Astrocyte (in vitro differentiated cells and primary cell): ENCODE results near the gene BCAR1. TPM values are rescaled to one million over a fixed set of nuclear protein-coding genes. Genes with fewer than 3 reads are reported as not detected.

Experiments used
- DNase-seq: peaks from one replicate; pipeline ENCODE4 v3.0.0-alpha.2; 2010; ENCODE audit warnings: low read depth
- FAIRE-seq: peaks from 2 replicates; lab custom pipeline; 2011; peaks lifted over from hg19 to GRCh38; lab: Jason Lieb, UNC
- H2AFZ ChIP-seq: 2 replicates; pipeline ENCODE4 v1.6.0; 2012; ENCODE audit warnings: low read depth, low read length, inconsistent platforms
- H3K27ac ChIP-seq: 2 replicates; pipeline ENCODE4 v1.5.1; 2011; ENCODE audit warnings: low read depth, low read length, inconsistent platforms
- H3K27me3 ChIP-seq: 2 replicates; pipeline ENCODE4 v1.6.0; 2011; ENCODE audit warnings: low read length, inconsistent platforms; ENCODE audit not compliant: insufficient read depth
- H3K36me3 ChIP-seq: 2 replicates; pipeline ENCODE4 v1.5.1; 2011; ENCODE audit warnings: low read length, inconsistent platforms; ENCODE audit not compliant: insufficient read depth
- H3K4me1 ChIP-seq: 2 replicates; pipeline ENCODE4 v1.5.1; 2011; ENCODE audit warnings: low read length, inconsistent platforms; ENCODE audit not compliant: insufficient read depth
- H3K4me2 ChIP-seq: 2 replicates; pipeline ENCODE4 v1.6.0; 2012; ENCODE audit warnings: low read length, inconsistent platforms
- H3K4me3 ChIP-seq: 2 replicates; pipeline ENCODE4 v1.5.1; 2011; ENCODE audit warnings: low read depth, mild to moderate bottlenecking, low read length, inconsistent platforms; ENCODE audit not compliant: insufficient read depth
- H3K79me2 ChIP-seq: 2 replicates; pipeline ENCODE4 v1.6.0; 2012; ENCODE audit warnings: mild to moderate bottlenecking, low read length, inconsistent platforms; ENCODE audit not compliant: insufficient read depth
- H3K9ac ChIP-seq: 2 replicates; pipeline ENCODE4 v1.6.0; 2012; ENCODE audit warnings: mild to moderate bottlenecking, low read length, inconsistent platforms
- H3K9me3 ChIP-seq: 2 replicates; pipeline ENCODE4 v1.5.1; 2012; ENCODE audit warnings: low read depth, mild to moderate bottlenecking, low read length, inconsistent platforms; ENCODE audit not compliant: insufficient read depth
- H4K20me1 ChIP-seq: 2 replicates; pipeline ENCODE4 v1.6.0; 2012; ENCODE audit warnings: low read length, inconsistent platforms; ENCODE audit not compliant: insufficient read depth
- H3K27ac Mint-ChIP-seq: one replicate; pipeline ENCODE4 v1.8.0; 2021; ENCODE audit warnings: mild to moderate bottlenecking, mixed read lengths; ENCODE audit not compliant: unreplicated experiment
- H3K27me3 Mint-ChIP-seq: one replicate; pipeline ENCODE4 v1.8.0; 2021; ENCODE audit warnings: low read depth, mixed read lengths; ENCODE audit not compliant: unreplicated experiment
- H3K36me3 Mint-ChIP-seq: one replicate; pipeline ENCODE4 v1.8.0; 2021; ENCODE audit warnings: low read depth, mixed read lengths; ENCODE audit not compliant: unreplicated experiment
- H3K4me1 Mint-ChIP-seq: one replicate; pipeline ENCODE4 v1.8.0; 2021; ENCODE audit warnings: low read depth, mixed read lengths; ENCODE audit not compliant: unreplicated experiment
- H3K4me3 Mint-ChIP-seq: one replicate; pipeline ENCODE4 v1.8.0; 2021; ENCODE audit warnings: mild to moderate bottlenecking, moderate library complexity, mixed read lengths; ENCODE audit not compliant: unreplicated experiment
- H3K9me3 Mint-ChIP-seq: one replicate; pipeline ENCODE4 v1.8.0; 2021; ENCODE audit warnings: mild to moderate bottlenecking, mixed read lengths; ENCODE audit not compliant: unreplicated experiment
- EZH2 ChIP-seq: IDR thresholded peaks from 2 replicates; pipeline ENCODE4 v1.6.1; 2012; ENCODE audit warnings: mild to moderate bottlenecking, low read length, inconsistent platforms; ENCODE audit not compliant: insufficient read depth
- total RNA-seq: library from RNA; stranded (reverse); gene quantifications from 2 replicates; pipeline ENCODE4 v1.2.1, GENCODE V29; 2021
- TF ChIP-seq, protein P1 (sequence below): IDR thresholded peaks from 2 replicates; pipeline ENCODE4 v1.5.1; 2011; ENCODE audit warnings: low read depth, mild to moderate bottlenecking, inconsistent platforms, low read length, moderate library complexity; ENCODE audit not compliant: insufficient read depth

Gene BCAR1
- total RNA-seq, 1 donor from 2014 or later, result 296 TPM

DNA sequence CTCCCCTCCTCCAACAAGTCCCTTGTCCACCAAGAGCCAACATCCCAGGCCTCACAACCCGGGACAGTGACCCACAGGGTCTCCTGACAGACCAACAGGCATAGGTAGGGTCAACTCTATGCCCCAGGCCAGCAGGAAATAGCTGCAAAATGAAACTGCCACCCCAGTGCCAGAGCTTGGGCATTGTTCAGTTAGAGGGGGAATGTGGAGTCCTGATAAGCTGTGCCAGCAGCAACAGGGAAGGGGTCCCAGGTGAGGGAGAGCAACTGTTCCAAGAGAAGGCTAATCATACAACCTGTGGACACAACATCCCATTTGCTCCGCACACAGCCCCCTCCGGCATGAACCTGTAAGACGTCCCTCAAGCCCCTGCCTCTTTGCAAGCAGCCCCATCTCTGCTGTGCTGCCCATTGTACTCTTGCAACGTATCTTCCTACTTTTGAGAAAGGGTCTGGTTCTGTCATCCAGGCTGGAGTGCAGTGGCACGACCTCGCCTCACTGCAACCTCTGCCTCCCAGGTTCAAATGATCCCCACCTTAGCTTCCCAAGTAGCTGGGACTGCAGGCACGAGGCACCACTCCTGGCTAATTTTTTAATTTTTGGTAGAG lies 61.7 kb downstream of the BCAR1 start:
- Histone ChIP-seq H4K20me1 (no peaks in the 10 kb centered on the region), H3K4me3 (no peak overlapping the region), H3K36me3 (no peaks in the 10 kb centered on the region), H3K9ac (no peak overlapping the region), H3K4me1 (no peaks in the 10 kb centered on the region), H3K27me3 (no peaks in the 10 kb centered on the region), H3K4me2 (no peak overlapping the region), H3K9me3 (no peaks in the 10 kb centered on the region), H3K27ac (no peak overlapping the region), H2AFZ (no peak overlapping the region), H3K79me2 (no peaks in the 10 kb centered on the region)
- TF ChIP-seq EZH2, result no peak
- TF ChIP-seq, protein P1, sequence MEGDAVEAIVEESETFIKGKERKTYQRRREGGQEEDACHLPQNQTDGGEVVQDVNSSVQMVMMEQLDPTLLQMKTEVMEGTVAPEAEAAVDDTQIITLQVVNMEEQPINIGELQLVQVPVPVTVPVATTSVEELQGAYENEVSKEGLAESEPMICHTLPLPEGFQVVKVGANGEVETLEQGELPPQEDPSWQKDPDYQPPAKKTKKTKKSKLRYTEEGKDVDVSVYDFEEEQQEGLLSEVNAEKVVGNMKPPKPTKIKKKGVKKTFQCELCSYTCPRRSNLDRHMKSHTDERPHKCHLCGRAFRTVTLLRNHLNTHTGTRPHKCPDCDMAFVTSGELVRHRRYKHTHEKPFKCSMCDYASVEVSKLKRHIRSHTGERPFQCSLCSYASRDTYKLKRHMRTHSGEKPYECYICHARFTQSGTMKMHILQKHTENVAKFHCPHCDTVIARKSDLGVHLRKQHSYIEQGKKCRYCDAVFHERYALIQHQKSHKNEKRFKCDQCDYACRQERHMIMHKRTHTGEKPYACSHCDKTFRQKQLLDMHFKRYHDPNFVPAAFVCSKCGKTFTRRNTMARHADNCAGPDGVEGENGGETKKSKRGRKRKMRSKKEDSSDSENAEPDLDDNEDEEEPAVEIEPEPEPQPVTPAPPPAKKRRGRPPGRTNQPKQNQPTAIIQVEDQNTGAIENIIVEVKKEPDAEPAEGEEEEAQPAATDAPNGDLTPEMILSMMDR, result no peak
- DNase-seq (no peak), FAIRE-seq (no peak)
- no peak overlapping the region for H3K4me3 Mint-ChIP-seq
- peaks cover 5% of the 10 kb centered on the region for H3K36me3 Mint-ChIP-seq
- no peak overlapping the region for H3K27ac Mint-ChIP-seq
- H3K9me3 Mint-ChIP-seq, result peaks cover 39% of the 10 kb centered on the region
- peaks cover 25% of the 10 kb centered on the region for H3K27me3 Mint-ChIP-seq
- no peaks in the 10 kb centered on the region for H3K4me1 Mint-ChIP-seq

DNA sequence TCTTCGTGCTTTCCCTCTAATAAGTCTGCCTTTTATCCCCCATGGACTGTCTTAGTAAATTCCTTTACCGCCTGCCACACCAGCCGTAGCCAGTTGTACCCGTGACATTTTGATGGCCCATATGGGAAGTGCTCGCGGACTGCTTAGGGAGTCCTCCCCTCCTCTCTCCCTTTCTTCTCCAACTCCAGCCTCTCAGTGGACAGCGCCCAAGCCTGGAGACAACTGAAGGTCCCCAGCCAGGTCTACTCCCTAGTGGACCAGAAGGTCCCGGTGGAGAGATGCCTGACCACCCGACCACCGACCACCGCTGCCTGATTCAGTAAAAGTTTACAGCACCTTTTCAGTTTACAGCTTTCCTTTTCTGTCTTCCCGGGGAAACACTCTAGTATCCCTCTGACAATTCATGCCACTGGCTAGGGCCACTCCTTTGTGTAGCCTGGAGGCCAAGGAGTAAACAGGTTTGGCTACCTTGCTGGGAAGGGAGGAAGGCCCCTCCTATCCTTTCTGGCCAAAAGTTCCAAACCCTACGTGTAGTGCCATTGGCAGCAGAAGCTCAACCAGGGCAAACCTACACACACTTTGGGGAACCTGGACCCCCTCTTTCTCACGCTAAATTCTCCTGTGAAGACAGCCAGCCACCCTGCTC lies 62.5 kb downstream of the BCAR1 start:
- H3K36me3 Mint-ChIP-seq, result peaks cover 5% of the 10 kb centered on the region
- no peak for FAIRE-seq

More for the DNA sequence above, 62.5 kb downstream of the BCAR1 start:
- Histone ChIP-seq H3K9me3 (no peaks in the 10 kb centered on the region), H3K27me3 (no peaks in the 10 kb centered on the region), H4K20me1 (no peaks in the 10 kb centered on the region), H3K79me2 (no peaks in the 10 kb centered on the region), H3K4me1 (no peaks in the 10 kb centered on the region), H3K27ac (no peak overlapping the region), H3K36me3 (no peaks in the 10 kb centered on the region), H3K9ac (no peak overlapping the region), H2AFZ (no peak overlapping the region), H3K4me2 (no peak overlapping the region), H3K4me3 (no peak overlapping the region)
- Mint-ChIP-seq H3K27me3 (peaks cover 26% of the 10 kb centered on the region), H3K4me1 (no peaks in the 10 kb centered on the region), H3K9me3 (peaks cover 34% of the 10 kb centered on the region), H3K27ac (no peak overlapping the region), H3K4me3 (no peak overlapping the region)
- TF ChIP-seq EZH2, result no peak
- TF ChIP-seq, protein P1, result no peak
- DNase-seq, result no peak
